CD4-positive, CD25-positive, alpha-beta regulatory T cell (primary cell): ENCODE measurements around the gene JAK1. TPM values are rescaled to one million over a fixed set of nuclear protein-coding genes. Genes with fewer than 3 reads are reported as not detected.
A peak's percentile ranks its signal among the peaks of the same experiment; 100 is the strongest.

Experiments
- ATAC-seq, 2 donors: fragments of 150-1000 bp; cut with Tn5 transposase; one replicate each; pipeline ENCODE4 v1.10.0; 2021; ENCODE audit warnings: low read depth in 2 of 2, moderate number of reproducible peaks in 2 of 2, moderate library complexity in 1 of 2
- DNase-seq, 3 donors: peaks; one replicate each; pipeline versions ENCODE4 v3.0.0 to v3.0.0-alpha.2; 2012 to 2022; ENCODE audit warnings: mixed read lengths in 1 of 3
- H3K27ac ChIP-seq: one replicate; pipeline ENCODE4 v1.7.0; 2013; ENCODE audit warnings: mild to moderate bottlenecking, low read length; ENCODE audit not compliant: insufficient read depth, poor library complexity, severe bottlenecking
- H3K27me3 ChIP-seq: one replicate; pipeline ENCODE4 v1.7.0; 2013; ENCODE audit warnings: low read length; ENCODE audit not compliant: control insufficient read depth, insufficient read depth
- H3K36me3 ChIP-seq: one replicate; pipeline ENCODE4 v1.7.0; 2013; ENCODE audit warnings: mild to moderate bottlenecking, low read length, moderate library complexity; ENCODE audit not compliant: control insufficient read depth, insufficient read depth
- H3K4me1 ChIP-seq: 2 replicates; pipeline ENCODE4 v1.7.0; 2013; ENCODE audit warnings: mild to moderate bottlenecking, low read length; ENCODE audit not compliant: insufficient read depth, control insufficient read depth, poor library complexity, severe bottlenecking
- H3K4me3 ChIP-seq: one replicate; pipeline ENCODE4 v1.7.0; 2013; ENCODE audit warnings: low read depth, mild to moderate bottlenecking, low read length, moderate library complexity
- H3K9me3 ChIP-seq, 2 experiments: 1 replicate in 1 of 2; 2 replicates in 1 of 2; pipeline ENCODE4 v1.7.0; 2013; ENCODE audit warnings: low read length in 2 of 2, mild to moderate bottlenecking in 1 of 2, moderate library complexity in 1 of 2; ENCODE audit not compliant: control insufficient read depth in 2 of 2
- H3K27ac Mint-ChIP-seq, 3 donors: one replicate each; pipeline ENCODE4 v1.8.0; 2020 to 2022; ENCODE audit warnings: mild to moderate bottlenecking in 3 of 3, mixed read lengths in 3 of 3, moderate library complexity in 2 of 3
- H3K27me3 Mint-ChIP-seq: one replicate; pipeline ENCODE4 v1.8.0; 2022; ENCODE audit warnings: mild to moderate bottlenecking, mixed read lengths
- H3K36me3 Mint-ChIP-seq: one replicate; pipeline ENCODE4 v1.8.0; 2020; ENCODE audit warnings: mixed read lengths
- H3K4me1 Mint-ChIP-seq, 4 donors: one replicate each; pipeline ENCODE4 v1.8.0; 2020 to 2022; ENCODE audit warnings: mixed read lengths in 4 of 4, mild to moderate bottlenecking in 1 of 4
- H3K4me3 Mint-ChIP-seq, 4 donors: one replicate each; pipeline ENCODE4 v1.8.0; 2020 to 2022; ENCODE audit warnings: mild to moderate bottlenecking in 4 of 4, mixed read lengths in 4 of 4, moderate library complexity in 3 of 4
- H3K9me3 Mint-ChIP-seq, 7 donors: one replicate each; pipeline ENCODE4 v1.8.0; 2020 to 2022; ENCODE audit warnings: mixed read lengths in 7 of 7, mild to moderate bottlenecking in 3 of 7, moderate library complexity in 2 of 7
- polyA plus RNA-seq, 4 donors: library from polyadenylated mRNA; unstranded; fragments of 300-500 nt; fragmentation: Illumina TruSeq; gene quantifications; one replicate each; pipeline ENCODE4 v1.2.3, GENCODE V29; 2021
- total RNA-seq: library from RNA; stranded (reverse); gene quantifications from one replicate; pipeline ENCODE4 v1.2.3, GENCODE V29; 2022

Gene JAK1
- total and polyA plus RNA-seq, 5 donors from 2014 or later: 215 to 333 (median 229) TPM

- Histone ChIP-seq H3K9me3 (no peaks in the 10 kb centered on the region), H3K27me3 (no peaks in the 10 kb centered on the region), H3K36me3 (no peaks in the 10 kb centered on the region), H3K4me3 (peak overlapping the region; percentile 46), H3K4me1 (peaks cover 65% of the 10 kb centered on the region), H3K27ac (peak overlapping the region; percentile 48)
- Mint-ChIP-seq H3K27ac (peak overlapping the region in 2 of 3 donors; percentile 5 to 22), H3K4me3 (peak overlapping the region; percentile 6 to 74 (median 60)), H3K36me3 (no peaks in the 10 kb centered on the region), H3K9me3 (no peaks in the 10 kb centered on the region), H3K27me3 (no peaks in the 10 kb centered on the region), H3K4me1 (peaks cover 69 to 98% (median 82%) of the 10 kb centered on the region in 4 donors)
- DNase-seq (no peak), ATAC-seq (peak; percentile 32 to 38)
Observed at GRCh38 chr1:64917907-64918306, 48.4 kb downstream of the JAK1 start.

GRCh38 chr1:64917328-64917861 lies 49.0 kb downstream of the JAK1 start:
- peak overlapping the region; percentile 24 to 74 (median 60) for H3K4me3 Mint-ChIP-seq
- peak overlapping the region; percentile 48 for H3K27ac ChIP-seq
- H3K4me1 ChIP-seq: peaks cover 65% of the 10 kb centered on the region

GRCh38 chr1:64915381-64916274 lies 50.7 kb downstream of the JAK1 start:
- peak overlapping the region in 3 of 4 donors; percentile 56 to 64 (median 58) for H3K4me3 Mint-ChIP-seq
- peaks cover 56% of the 10 kb centered on the region for H3K4me1 ChIP-seq

More at GRCh38 chr1:64917328-64917861, 49.0 kb downstream of the JAK1 start:
- peak overlapping the region; percentile 46 for H3K4me3 ChIP-seq
- no peaks in the 10 kb centered on the region for H3K27me3 Mint-ChIP-seq
- no peaks in the 10 kb centered on the region for H3K36me3 Mint-ChIP-seq
- H3K27ac Mint-ChIP-seq: peak overlapping the region in 2 of 3 donors; percentile 5 to 22
- no peaks in the 10 kb centered on the region for H3K36me3 ChIP-seq
- H3K4me1 Mint-ChIP-seq: peaks cover 65 to 98% (median 82%) of the 10 kb centered on the region in 4 donors
- ATAC-seq (peak in 1 of 2 donors; percentile 29), DNase-seq (no peak)
- H3K9me3 Mint-ChIP-seq: no peaks in the 10 kb centered on the region
- H3K27me3 ChIP-seq: no peaks in the 10 kb centered on the region
- no peaks in the 10 kb centered on the region for H3K9me3 ChIP-seq

GRCh38 chr1:64913361-64914015 lies 52.9 kb downstream of the JAK1 start:
- H3K27me3 ChIP-seq: no peaks in the 10 kb centered on the region
- no peaks in the 10 kb centered on the region for H3K36me3 ChIP-seq
- H3K27me3 Mint-ChIP-seq: no peaks in the 10 kb centered on the region
- H3K4me3 ChIP-seq: peak overlapping the region; percentile 30
- no peaks in the 10 kb centered on the region for H3K36me3 Mint-ChIP-seq
- peaks cover 52% of the 10 kb centered on the region for H3K4me1 ChIP-seq
- no peaks in the 10 kb centered on the region for H3K9me3 ChIP-seq
- peak overlapping the region in 3 of 4 donors; percentile 36 to 85 (median 53) for H3K4me3 Mint-ChIP-seq
- H3K27ac ChIP-seq: no peak overlapping the region
- DNase-seq (no peak), ATAC-seq (no peak)
- peaks cover 65 to 99% (median 82%) of the 10 kb centered on the region in 4 donors for H3K4me1 Mint-ChIP-seq
- peak overlapping the region in 2 of 3 donors; percentile 36 to 44 for H3K27ac Mint-ChIP-seq
- H3K9me3 Mint-ChIP-seq: no peaks in the 10 kb centered on the region

More at GRCh38 chr1:64915381-64916274, 50.7 kb downstream of the JAK1 start:
- Mint-ChIP-seq H3K36me3 (no peaks in the 10 kb centered on the region), H3K4me1 (peaks cover 67 to 98% (median 82%) of the 10 kb centered on the region in 4 donors), H3K9me3 (no peaks in the 10 kb centered on the region), H3K27me3 (no peaks in the 10 kb centered on the region), H3K27ac (peak overlapping the region in 2 of 3 donors; percentile 55 to 76)
- H3K27ac ChIP-seq: no peak overlapping the region
- DNase-seq (no peak), ATAC-seq (no peak)
- no peaks in the 10 kb centered on the region for H3K36me3 ChIP-seq
- H3K4me3 ChIP-seq: no peak overlapping the region
- H3K9me3 ChIP-seq: no peaks in the 10 kb centered on the region
- H3K27me3 ChIP-seq: no peaks in the 10 kb centered on the region

DNA sequence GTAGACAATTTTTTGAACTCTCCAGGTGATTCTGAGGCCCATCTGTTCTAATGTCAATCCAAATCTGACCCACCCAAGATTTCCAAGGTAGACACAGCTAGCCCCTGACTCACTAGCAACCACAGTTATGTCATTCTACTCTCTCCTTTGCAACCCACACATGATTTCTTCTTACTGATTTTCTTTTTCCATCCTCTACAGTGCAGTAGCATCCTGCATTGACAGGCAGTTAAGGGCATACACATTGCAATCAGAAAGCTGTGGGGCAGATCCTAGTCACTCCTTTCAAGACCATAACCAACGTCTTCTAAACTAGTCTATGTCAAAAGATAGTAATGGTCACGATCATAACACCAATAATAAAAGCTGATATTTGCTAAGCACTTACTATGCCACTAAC lies 54.2 kb downstream of the JAK1 start:
- Histone ChIP-seq H3K4me3 (peak overlapping the region; percentile 42), H3K27ac (no peak overlapping the region), H3K27me3 (no peaks in the 10 kb centered on the region), H3K36me3 (no peaks in the 10 kb centered on the region), H3K9me3 (no peaks in the 10 kb centered on the region), H3K4me1 (peaks cover 51% of the 10 kb centered on the region)
- peak overlapping the region in 1 of 3 donors; percentile 54 for H3K27ac Mint-ChIP-seq
- peak in 1 of 2 donors; percentile 14 for ATAC-seq
- DNase-seq: no peak
- no peaks in the 10 kb centered on the region for H3K36me3 Mint-ChIP-seq
- peaks cover 60 to 98% (median 82%) of the 10 kb centered on the region in 4 donors for H3K4me1 Mint-ChIP-seq
- H3K27me3 Mint-ChIP-seq: no peaks in the 10 kb centered on the region
- H3K9me3 Mint-ChIP-seq: no peaks in the 10 kb centered on the region
- H3K4me3 Mint-ChIP-seq: peak overlapping the region in 3 of 4 donors; percentile 33 to 57 (median 36)

DNA sequence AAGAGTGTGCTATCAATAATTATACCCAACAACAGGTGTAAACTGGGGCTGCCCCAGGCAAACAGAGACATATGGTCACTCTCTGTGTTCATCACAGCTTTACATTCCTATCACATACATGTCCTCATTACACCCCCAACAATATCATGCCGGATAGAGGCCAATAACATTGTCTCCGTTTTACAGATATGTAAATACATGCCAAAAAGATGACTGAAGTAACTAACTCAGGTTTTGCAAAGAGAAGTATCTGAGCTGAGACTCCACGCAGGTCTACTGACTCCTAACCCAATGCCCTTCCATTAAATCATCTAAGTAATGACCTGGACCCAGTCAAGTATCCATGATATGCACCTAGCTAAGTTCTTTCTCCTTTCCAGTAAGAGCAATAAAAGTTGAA lies 55.0 kb downstream of the JAK1 start:
- Histone ChIP-seq H3K27ac (no peak overlapping the region), H3K36me3 (no peaks in the 10 kb centered on the region), H3K27me3 (no peaks in the 10 kb centered on the region), H3K4me1 (peaks cover 50% of the 10 kb centered on the region), H3K4me3 (peak overlapping the region; percentile 42), H3K9me3 (no peaks in the 10 kb centered on the region)
- Mint-ChIP-seq H3K27ac (peak overlapping the region in 1 of 3 donors; percentile 10), H3K9me3 (no peaks in the 10 kb centered on the region), H3K4me3 (peak overlapping the region in 3 of 4 donors; percentile 17 to 36 (median 26)), H3K27me3 (no peaks in the 10 kb centered on the region), H3K36me3 (peaks cover 2% of the 10 kb centered on the region), H3K4me1 (peaks cover 62 to 98% (median 82%) of the 10 kb centered on the region in 4 donors)
- DNase-seq: no peak
- no peak for ATAC-seq

GRCh38 chr1:64909031-64909430 lies 57.3 kb downstream of the JAK1 start:
- no peak overlapping the region for H3K27ac ChIP-seq
- Mint-ChIP-seq H3K27ac (peak overlapping the region in 2 of 3 donors; percentile 50 to 52), H3K4me3 (peak overlapping the region; percentile 11 to 79 (median 48)), H3K9me3 (no peaks in the 10 kb centered on the region), H3K27me3 (no peaks in the 10 kb centered on the region), H3K4me1 (peaks cover 64 to 98% (median 90%) of the 10 kb centered on the region in 4 donors), H3K36me3 (peaks cover 5% of the 10 kb centered on the region)
- DNase-seq (no peak), ATAC-seq (no peak)
- no peaks in the 10 kb centered on the region for H3K36me3 ChIP-seq
- no peaks in the 10 kb centered on the region for H3K9me3 ChIP-seq
- peaks cover 60% of the 10 kb centered on the region for H3K4me1 ChIP-seq
- peak overlapping the region; percentile 14 for H3K4me3 ChIP-seq
- H3K27me3 ChIP-seq: no peaks in the 10 kb centered on the region
